Endothelial cell of umbilical vein (primary cell): ENCODE measurements around the gene SKIDA1. TPM values are rescaled to one million over a fixed set of nuclear protein-coding genes. Genes with fewer than 3 reads are reported as not detected.

ENCODE experiments used
- BruUV-seq: library from RNA; stranded (reverse); fragments of 400-500 nt; replicated peaks from 2 replicates; lab custom pipeline; 2021; lab: Mats Ljungman, UMichigan
- CTCF ChIA-PET: fragments of 300-600, 350-600 bp; sonication (Branson Sonifier 250); formaldehyde crosslinking; loops from one replicate; lab custom pipeline; 2021; ENCODE audit warnings: antibody characterized with exemption, inconsistent platforms; lab: Charles Lee
- POLR2A ChIA-PET: fragments of 300-600, 350-600 bp; sonication (Branson Sonifier 250); formaldehyde crosslinking; loops from one replicate; lab custom pipeline; 2021; ENCODE audit warnings: antibody characterized with exemption, inconsistent platforms; lab: Charles Lee
- DNase-seq: peaks from one replicate; pipeline ENCODE4 v3.0.0-alpha.2; 2011; ENCODE audit warnings: low read depth, low spot score
- FAIRE-seq: peaks from 2 replicates; lab custom pipeline; 2011; peaks lifted over from hg19 to GRCh38; lab: Jason Lieb, UNC
- H2AFZ ChIP-seq: 2 replicates; pipeline ENCODE4 v1.6.0; 2012; ENCODE audit warnings: low read depth, low read length, control low read depth, inconsistent platforms
- H3K27ac ChIP-seq: 2 replicates; pipeline ENCODE4 v1.5.1; 2011; ENCODE audit warnings: low read depth, mild to moderate bottlenecking, control low read depth, low read length, moderate library complexity; ENCODE audit not compliant: insufficient read depth
- H3K27me3 ChIP-seq, 2 experiments: 2 replicates each; pipeline versions ENCODE4 v1.6.0 to v1.6.1; 2011; ENCODE audit warnings: low read length in 2 of 2, mixed read lengths in 1 of 2; ENCODE audit not compliant: control insufficient read depth in 2 of 2, insufficient read depth in 2 of 2
- H3K36me3 ChIP-seq, 2 experiments: 2 replicates in 1 of 2; 3 replicates in 1 of 2; pipeline ENCODE4 v1.5.1; 2011; ENCODE audit warnings: low read length in 2 of 2, mild to moderate bottlenecking in 1 of 2, moderate library complexity in 1 of 2; ENCODE audit not compliant: control insufficient read depth in 2 of 2, insufficient read depth in 2 of 2; ENCODE audit errors: extremely low read depth in 1 of 2
- H3K4me1 ChIP-seq: 3 replicates; pipeline ENCODE4 v1.5.1; 2011; ENCODE audit warnings: mild to moderate bottlenecking, low read length; ENCODE audit not compliant: control insufficient read depth, insufficient read depth; ENCODE audit errors: extremely low read depth
- H3K4me2 ChIP-seq: 2 replicates; pipeline ENCODE4 v1.6.1; 2011; ENCODE audit warnings: low read length, control low read depth, mixed read lengths; ENCODE audit not compliant: insufficient read depth
- H3K4me3 ChIP-seq, 3 experiments: fragments of 200-600 bp in 1 of 3; sonication (generic), shearing (Covaris generic) in 1 of 3; replicated peaks in 1 of 3; 2 replicates each; pipeline ENCODE4 v1.5.1; 2011 to 2016; ENCODE audit warnings: control low read depth in 3 of 3, low read length in 3 of 3, mild to moderate bottlenecking in 2 of 3, inconsistent platforms in 1 of 3, low read depth in 1 of 3, moderate library complexity in 1 of 3; ENCODE audit not compliant: insufficient read depth in 1 of 3
- H3K79me2 ChIP-seq: 2 replicates; pipeline ENCODE4 v1.6.0; 2012; ENCODE audit warnings: low read length, inconsistent platforms; ENCODE audit not compliant: control insufficient read depth, insufficient read depth
- H3K9ac ChIP-seq: replicated peaks from 2 replicates; pipeline ENCODE3; 2011; ENCODE audit warnings: low read length, control low read depth; ENCODE audit not compliant: insufficient read depth; ENCODE audit errors: extremely low read depth
- H3K9me1 ChIP-seq: replicated peaks from 3 replicates; pipeline ENCODE4 v1.6.0; 2011; ENCODE audit warnings: mild to moderate bottlenecking, low read length; ENCODE audit not compliant: control insufficient read depth, insufficient read depth; ENCODE audit errors: extremely low read depth
- H3K9me3 ChIP-seq: replicated peaks from 2 replicates; pipeline ENCODE4 v1.5.1; 2012; ENCODE audit warnings: low read length, inconsistent platforms; ENCODE audit not compliant: control insufficient read depth, insufficient read depth
- H4K20me1 ChIP-seq: replicated peaks from 2 replicates; pipeline ENCODE3; 2011; ENCODE audit warnings: mild to moderate bottlenecking, low read length; ENCODE audit not compliant: control insufficient read depth, insufficient read depth; ENCODE audit errors: extremely low read depth
- CTCF ChIP-seq, 2 donors: IDR thresholded peaks; 1 replicate in 1 of 2; 2 replicates in 1 of 2; pipeline ENCODE4 v1.5.1; 2011; ENCODE audit warnings: low read length in 2 of 2, mild to moderate bottlenecking in 2 of 2, moderate library complexity in 2 of 2, control low read depth in 1 of 2, inconsistent platforms in 1 of 2, low read depth in 1 of 2; ENCODE audit not compliant: insufficient read depth in 1 of 2; ENCODE audit errors: extremely low read depth in 1 of 2
- EZH2 ChIP-seq: IDR thresholded peaks from 2 replicates; pipeline ENCODE4 v1.6.1; 2012; ENCODE audit warnings: borderline replicate concordance, low read depth, mild to moderate bottlenecking, moderate library complexity, low read length, inconsistent platforms; ENCODE audit not compliant: severe bottlenecking
- FOS ChIP-seq: IDR thresholded peaks from 2 replicates; pipeline ENCODE4 v1.6.1; 2011; ENCODE audit warnings: mild to moderate bottlenecking, low read length, moderate library complexity, borderline replicate concordance; ENCODE audit not compliant: insufficient read depth
- GATA2 ChIP-seq: IDR thresholded peaks from 2 replicates; pipeline ENCODE4 v1.7.0; 2011; ENCODE audit warnings: low read depth, mild to moderate bottlenecking, moderate library complexity, mixed read lengths, low read length; ENCODE audit not compliant: insufficient read length, insufficient read depth
- JUN ChIP-seq: IDR thresholded peaks from 2 replicates; pipeline ENCODE4 v1.6.1; 2011; ENCODE audit warnings: borderline replicate concordance, low read depth; ENCODE audit not compliant: insufficient read length, insufficient read depth
- MAX ChIP-seq: IDR thresholded peaks from 2 replicates; pipeline ENCODE4 v1.6.1; 2011; ENCODE audit not compliant: insufficient read depth, insufficient read length
- MYC ChIP-seq: IDR thresholded peaks from one replicate; pipeline ENCODE4 v1.6.1; 2011; ENCODE audit warnings: mild to moderate bottlenecking, low read depth, low read length
- POLR2A ChIP-seq: IDR thresholded peaks from 2 replicates; pipeline ENCODE4 v1.6.1; 2012; ENCODE audit warnings: low read depth, mild to moderate bottlenecking, control low read depth, low read length
- POLR2AphosphoS5 ChIP-seq: IDR thresholded peaks from 2 replicates; pipeline ENCODE4 v1.6.1; 2012; ENCODE audit warnings: low read depth, mild to moderate bottlenecking, control low read depth, low read length, moderate library complexity; ENCODE audit not compliant: insufficient read depth
- dilution Hi-C: fragments of 300-500 bp; cut with MboI; formaldehyde crosslinking; loops from one replicate; pipeline ENCODE4 v1.15.0; 2019; ENCODE audit warnings: low sequenced_read_pairs; ENCODE audit not compliant: extremely low pct_ligation_motif_present
- intact Hi-C: fragments of 100-400 bp; cut with micrococcal nuclease; formaldehyde crosslinking; loops from one replicate; pipeline ENCODE4 v1.10.0; 2022
- polyA plus RNA-seq, 4 experiments: library from polyadenylated mRNA; depleted of rRNA in 3 of 4; stranded (reverse) in 3 of 4; unstranded in 1 of 4; fragments of >200 nt; gene quantifications; 2 replicates each; pipeline versions ENCODE4 v1.2.1 to v1.2.3, GENCODE V29; 2011 to 2012; ENCODE audit warnings: missing spikeins in 1 of 4
- total RNA-seq: library from RNA; stranded (reverse); gene quantifications from 2 replicates; pipeline ENCODE4 v1.2.3, GENCODE V29; 2021

The SKIDA1 gene
- total and polyA plus RNA-seq, 2 donors (not counting 3 experiments of a cell fraction or from before 2014, with no cell fraction given) = 0.21 to 0.71 TPM

- no peaks in the 10 kb centered on the region for H3K4me1 ChIP-seq
- no peak for DNase-seq
- H3K9ac ChIP-seq = no peak overlapping the region
- H4K20me1 ChIP-seq = no peaks in the 10 kb centered on the region
- no peak overlapping the region for H2AFZ ChIP-seq
- dilution Hi-C loops (no loop called here), intact Hi-C loops (no loop called here)
- H3K27me3 ChIP-seq = no peaks in the 10 kb centered on the region
- CTCF ChIA-PET = interaction anchor here (1.4 kb wide), 1 partner anchor 159 kb away, joined by 3 read pairs; no protein-coding TSS in a partner anchor
- H3K9me1 ChIP-seq = no peaks in the 10 kb centered on the region
- BruUV-seq = no TSS peak
- no peak for TF ChIP-seq POLR2AphosphoS5
- no peak for TF ChIP-seq MAX
- no peaks in the 10 kb centered on the region for H3K9me3 ChIP-seq
- POLR2A ChIA-PET = no interaction called here
- FAIRE-seq = no peak
- H3K27ac ChIP-seq = no peak overlapping the region
- H3K79me2 ChIP-seq = no peaks in the 10 kb centered on the region
- H3K36me3 ChIP-seq = no peaks in the 10 kb centered on the region
- no peak overlapping the region for H3K4me2 ChIP-seq
- H3K4me3 ChIP-seq = no peak overlapping the region
Observed at GRCh38 chr10:21475393-21475792, 50.1 kb downstream of the SKIDA1 start.

GRCh38 chr10:21473541-21473940 is 51.9 kb downstream of the SKIDA1 start:
- dilution Hi-C loops = no loop called here
- no peak overlapping the region for H3K4me2 ChIP-seq
- H3K9me3 ChIP-seq = no peaks in the 10 kb centered on the region
- TF ChIP-seq EZH2 (no peak), JUN (no peak), MAX (no peak), FOS (no peak), CTCF (IDR thresholded peaks at IDR 0.05; ENCODE audit: extremely low read depth in 1 of 2, insufficient read depth in 1 of 2, low read depth in 1 of 2, low read length in 2 of 2) (no peak), GATA2 (no peak), POLR2A (no peak), MYC (no peak), POLR2AphosphoS5 (no peak)
- H4K20me1 ChIP-seq = no peaks in the 10 kb centered on the region
- DNase-seq (no peak), FAIRE-seq (no peak)
- no peaks in the 10 kb centered on the region for H3K4me1 ChIP-seq
- no peak overlapping the region for H3K27ac ChIP-seq
- H3K4me3 ChIP-seq = no peak overlapping the region
- ChIA-PET CTCF (interaction anchor here (0.7 kb wide), 1 partner anchor 180 kb away, joined by 4 read pairs; no protein-coding TSS in a partner anchor), POLR2A (no interaction called here)
- H2AFZ ChIP-seq = no peak overlapping the region
- no peaks in the 10 kb centered on the region for H3K27me3 ChIP-seq
- H3K9ac ChIP-seq = no peak overlapping the region
- no peaks in the 10 kb centered on the region for H3K79me2 ChIP-seq
- intact Hi-C loops = no loop called here
- no peaks in the 10 kb centered on the region for H3K9me1 ChIP-seq
- H3K36me3 ChIP-seq = no peaks in the 10 kb centered on the region
- BruUV-seq = no TSS peak
